Measurements from ENCODE around the gene FEN1.
A peak's percentile ranks its signal among the peaks of the same experiment; 100 is the strongest.

The FEN1 gene, protein sequence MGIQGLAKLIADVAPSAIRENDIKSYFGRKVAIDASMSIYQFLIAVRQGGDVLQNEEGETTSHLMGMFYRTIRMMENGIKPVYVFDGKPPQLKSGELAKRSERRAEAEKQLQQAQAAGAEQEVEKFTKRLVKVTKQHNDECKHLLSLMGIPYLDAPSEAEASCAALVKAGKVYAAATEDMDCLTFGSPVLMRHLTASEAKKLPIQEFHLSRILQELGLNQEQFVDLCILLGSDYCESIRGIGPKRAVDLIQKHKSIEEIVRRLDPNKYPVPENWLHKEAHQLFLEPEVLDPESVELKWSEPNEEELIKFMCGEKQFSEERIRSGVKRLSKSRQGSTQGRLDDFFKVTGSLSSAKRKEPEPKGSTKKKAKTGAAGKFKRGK

DNA sequence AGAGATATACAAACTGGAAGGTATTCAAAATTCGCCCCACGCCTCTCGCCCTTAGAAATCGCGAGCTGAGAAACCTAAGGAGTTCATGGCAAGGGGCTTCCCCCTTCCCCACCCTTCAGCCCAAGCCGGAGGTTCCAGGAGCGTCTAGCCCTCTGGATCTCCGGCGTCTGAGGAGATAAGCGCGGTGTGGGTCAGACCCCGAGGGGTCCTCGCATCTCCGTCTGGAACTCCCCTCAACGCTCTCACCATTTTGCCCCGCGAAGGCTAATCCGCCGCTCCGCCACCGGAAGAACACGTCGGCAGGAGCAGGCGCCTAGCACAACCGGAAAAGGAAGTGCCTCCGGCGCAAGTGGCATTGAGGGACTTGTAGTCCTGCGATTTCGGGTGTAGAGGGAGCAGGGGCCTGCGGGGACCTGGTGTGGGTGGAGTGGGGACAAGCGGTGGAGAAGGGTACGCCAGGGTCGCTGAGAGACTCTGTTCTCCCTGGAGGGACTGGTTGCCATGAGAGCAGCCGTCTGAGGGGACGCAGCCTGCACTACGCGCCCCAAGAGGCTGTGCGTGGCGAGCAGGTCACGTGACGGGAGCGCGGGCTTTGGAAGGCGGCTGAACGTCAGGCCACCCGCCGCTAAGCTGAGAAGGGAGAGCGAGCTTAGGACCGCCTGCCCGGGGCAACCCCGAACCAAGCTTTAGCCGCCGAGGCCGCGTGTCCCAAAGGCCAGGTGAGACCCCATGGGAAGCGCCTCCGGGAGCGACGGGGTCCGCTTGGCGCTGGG lies at the start of gene FEN1, which contains the start of gene TMEM258:
TSS of gene FEN1 (plus strand) at position 602 of the 773 bp plus-strand sequence. CDS start 2,451 bp downstream, outside the sequence.
TSS of gene TMEM258 (minus strand) at position 290 of the 773 bp plus-strand sequence. CDS start at position 249, 41 bp downstream.
- Mint-ChIP-seq H3K27ac (peak within 1 kb of the TSS; percentile 97), H3K9me3 (no peaks in the 10 kb centered on the region), H3K4me3 (peak within 1 kb of the TSS; percentile 77), H3K4me1 (peaks cover 65% of the 10 kb centered on the region), H3K36me3 (peaks cover 52% of the 10 kb centered on the region), H3K27me3 (no peaks in the 10 kb centered on the region)
- CTCF ChIA-PET: interaction anchor here (0.7 to 2.7 kb wide), 7 partner anchors 9 to 316 kb away, joined by 3 to 10 read pairs (median 4); no protein-coding TSS in a partner anchor
- DNase-seq: peak; percentile 93

GRCh38 chr11:61743486-61744095 lies 49.1 kb upstream of the FEN1 start:
- CTCF ChIA-PET: interaction anchor here (1.8 kb wide), 1 partner anchor 10 kb away, joined by 6 read pairs; no protein-coding TSS in a partner anchor
- H3K36me3 Mint-ChIP-seq: no peaks in the 10 kb centered on the region

DNA sequence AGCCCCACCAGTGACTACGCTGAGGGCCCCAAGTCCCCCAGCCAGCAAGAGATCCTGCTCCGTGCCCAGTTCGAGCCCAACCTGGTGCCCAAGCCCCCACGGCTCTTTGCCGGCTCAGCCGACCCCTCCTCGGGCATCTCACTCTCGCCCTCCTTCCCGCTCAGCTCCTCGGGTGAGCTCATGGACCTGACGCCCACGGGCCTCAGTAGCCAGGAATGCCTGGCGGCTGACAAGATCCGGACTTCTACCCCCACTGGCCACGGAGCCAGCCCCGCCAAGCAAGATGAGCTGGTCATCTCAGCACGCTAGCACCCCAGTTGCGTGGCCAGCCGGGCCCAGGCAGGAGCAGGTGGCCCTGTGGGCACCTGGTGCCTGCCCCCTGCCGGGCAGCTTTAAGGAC lies 48.5 kb upstream of the FEN1 start:
- H3K36me3 Mint-ChIP-seq: no peaks in the 10 kb centered on the region
- H3K27me3 Mint-ChIP-seq: peaks cover 14% of the 10 kb centered on the region
- H3K9me3 Mint-ChIP-seq: no peaks in the 10 kb centered on the region
- H3K27ac Mint-ChIP-seq: no peak overlapping the region
- H3K4me1 Mint-ChIP-seq: no peaks in the 10 kb centered on the region
- H3K4me3 Mint-ChIP-seq: no peak overlapping the region
- no peak for DNase-seq
- CTCF ChIA-PET: interaction anchor here (1.8 kb wide), 1 partner anchor 11 kb away, joined by 6 read pairs; no protein-coding TSS in a partner anchor

More at GRCh38 chr11:61743486-61744095, 49.1 kb upstream of the FEN1 start:
- DNase-seq: no peak
- no peaks in the 10 kb centered on the region for H3K4me1 Mint-ChIP-seq
- no peak overlapping the region for H3K27ac Mint-ChIP-seq
- H3K27me3 Mint-ChIP-seq: peaks cover 8% of the 10 kb centered on the region
- no peak overlapping the region for H3K4me3 Mint-ChIP-seq
- no peaks in the 10 kb centered on the region for H3K9me3 Mint-ChIP-seq

GRCh38 chr11:61744609-61745156 lies 48.0 kb upstream of the FEN1 start:
- Mint-ChIP-seq H3K4me1 (no peaks in the 10 kb centered on the region), H3K27me3 (peaks cover 19% of the 10 kb centered on the region), H3K27ac (no peak overlapping the region), H3K4me3 (no peak overlapping the region), H3K9me3 (no peaks in the 10 kb centered on the region), H3K36me3 (no peaks in the 10 kb centered on the region)
- CTCF ChIA-PET: interaction anchor here (1.8 kb wide), 1 partner anchor 11 kb away, joined by 6 read pairs; no protein-coding TSS in a partner anchor
- DNase-seq: no peak

DNA sequence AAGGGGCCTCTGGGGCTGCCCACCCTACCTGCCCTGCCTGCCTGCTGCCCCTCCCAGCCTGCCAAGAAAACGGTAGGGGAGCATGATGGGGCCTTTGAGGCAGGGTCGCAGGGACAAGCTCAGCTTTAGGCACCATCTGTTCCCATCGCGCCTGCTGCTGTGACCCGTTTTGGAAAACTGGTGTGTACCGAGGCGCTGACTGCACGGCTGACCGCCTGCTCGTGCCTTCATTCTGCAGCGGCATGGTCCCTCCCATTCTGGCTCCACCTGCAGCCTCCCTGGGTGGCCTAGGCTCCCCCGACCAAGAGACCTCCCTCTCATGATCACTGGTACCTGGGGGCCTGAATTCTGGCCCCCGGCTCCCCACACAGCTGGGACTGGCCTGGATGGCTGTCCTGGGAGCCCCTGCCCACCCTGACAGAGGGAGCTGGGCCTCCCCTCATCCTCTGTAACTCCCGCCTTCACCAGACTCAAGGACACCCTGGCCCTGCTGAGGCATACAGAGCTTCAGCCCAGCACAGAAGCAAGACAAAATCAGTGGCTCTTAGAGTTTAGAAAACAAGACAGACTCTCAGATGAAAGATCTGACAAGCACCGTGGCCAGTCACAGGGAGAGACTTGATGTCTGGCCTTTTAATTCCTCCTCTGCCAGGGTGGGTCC lies 46.8 kb upstream of the FEN1 start:
- Mint-ChIP-seq H3K9me3 (no peaks in the 10 kb centered on the region), H3K27me3 (peaks cover 29% of the 10 kb centered on the region), H3K36me3 (no peaks in the 10 kb centered on the region), H3K4me3 (no peak overlapping the region), H3K27ac (no peak overlapping the region), H3K4me1 (no peaks in the 10 kb centered on the region)
- CTCF ChIA-PET: no interaction called here
- DNase-seq: no peak

DNA sequence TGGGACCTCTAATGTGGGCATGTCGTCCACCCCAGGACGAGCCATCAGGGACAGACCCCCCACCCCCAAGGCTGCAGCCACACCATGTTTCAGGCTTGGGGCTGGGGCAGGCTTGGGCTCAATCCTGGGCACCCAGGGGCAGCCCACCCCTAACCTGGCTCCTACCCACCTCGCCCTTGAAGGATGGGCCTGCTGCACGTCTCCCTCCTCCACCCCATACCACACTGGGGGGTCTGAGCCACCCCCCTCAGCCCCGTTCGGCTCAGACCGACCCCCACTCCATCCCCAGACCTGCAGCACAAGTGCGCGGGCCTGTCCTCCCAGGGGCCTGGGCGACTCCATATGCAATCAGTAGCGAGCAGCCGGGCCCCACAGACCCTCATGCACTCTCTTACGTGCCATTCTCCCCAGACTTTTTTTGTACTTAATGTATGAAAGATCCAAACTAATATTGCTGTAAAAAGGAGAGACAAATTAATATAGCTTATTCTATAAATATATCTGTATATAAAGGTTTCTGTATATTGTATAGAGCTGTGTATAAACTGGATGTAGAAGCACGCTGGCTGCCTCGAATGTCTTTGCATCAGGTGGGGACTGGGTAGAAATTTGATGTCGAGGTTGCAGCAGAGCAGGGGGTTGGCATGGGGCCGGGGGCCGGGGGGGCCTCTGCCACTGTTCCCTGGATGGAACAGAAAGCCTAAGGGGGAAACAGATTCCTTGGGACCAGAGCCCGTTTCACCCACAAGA lies 46.1 kb upstream of the FEN1 start:
- Mint-ChIP-seq H3K27me3 (peaks cover 36% of the 10 kb centered on the region), H3K27ac (no peak overlapping the region), H3K4me1 (no peaks in the 10 kb centered on the region), H3K36me3 (no peaks in the 10 kb centered on the region), H3K9me3 (no peaks in the 10 kb centered on the region), H3K4me3 (no peak overlapping the region)
- DNase-seq: no peak
- CTCF ChIA-PET: interaction anchor here (0.7 to 3.5 kb wide), 12 partner anchors 8 to 362 kb away, joined by 3 to 27 read pairs (median 7); no protein-coding TSS in a partner anchor

GRCh38 chr11:61747192-61747966 lies 45.3 kb upstream of the FEN1 start:
- Mint-ChIP-seq H3K9me3 (no peaks in the 10 kb centered on the region), H3K4me1 (peaks cover 2% of the 10 kb centered on the region), H3K27me3 (peaks cover 42% of the 10 kb centered on the region), H3K27ac (no peak overlapping the region), H3K4me3 (no peak overlapping the region), H3K36me3 (no peaks in the 10 kb centered on the region)
- CTCF ChIA-PET: interaction anchor here (0.6 to 3.5 kb wide), 17 partner anchors 9 to 361 kb away, joined by 3 to 27 read pairs (median 5); no protein-coding TSS in a partner anchor
- DNase-seq: peak; percentile 68

DNA sequence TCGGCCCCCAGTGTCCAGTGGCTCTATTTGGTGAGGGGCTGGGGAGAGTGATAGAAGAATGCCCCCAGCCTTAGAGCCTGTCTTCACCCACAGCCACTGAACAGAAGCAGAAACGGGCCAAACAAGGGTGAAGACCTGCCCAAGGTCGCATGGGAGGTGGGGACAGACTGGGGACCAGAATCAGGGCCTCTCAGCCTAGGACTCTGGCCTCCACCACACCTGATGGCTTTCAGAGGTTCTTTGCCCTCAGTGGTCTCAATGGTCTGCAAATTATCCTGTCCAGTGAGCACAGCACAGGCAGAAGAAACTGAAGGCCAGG lies 44.8 kb upstream of the FEN1 start:
- CTCF ChIA-PET: interaction anchor here (0.6 to 3.5 kb wide), 14 partner anchors 8 to 361 kb away, joined by 3 to 27 read pairs (median 7); no protein-coding TSS in a partner anchor
- Mint-ChIP-seq H3K9me3 (no peaks in the 10 kb centered on the region), H3K4me1 (peaks cover 3% of the 10 kb centered on the region), H3K36me3 (no peaks in the 10 kb centered on the region), H3K27me3 (peaks cover 47% of the 10 kb centered on the region), H3K4me3 (no peak overlapping the region), H3K27ac (no peak overlapping the region)
- no peak for DNase-seq

- DNase-seq: no peak
- Mint-ChIP-seq H3K27ac (no peak overlapping the region), H3K4me1 (peaks cover 10% of the 10 kb centered on the region), H3K4me3 (no peak overlapping the region), H3K27me3 (peaks cover 65% of the 10 kb centered on the region), H3K9me3 (no peaks in the 10 kb centered on the region), H3K36me3 (no peaks in the 10 kb centered on the region)
- CTCF ChIA-PET: interaction anchor here (0.7 to 3.5 kb wide), 9 partner anchors 16 to 358 kb away, joined by 3 to 27 read pairs (median 4); no protein-coding TSS in a partner anchor
Observed at GRCh38 chr11:61749591-61750217, 43.0 kb upstream of the FEN1 start.

DNA sequence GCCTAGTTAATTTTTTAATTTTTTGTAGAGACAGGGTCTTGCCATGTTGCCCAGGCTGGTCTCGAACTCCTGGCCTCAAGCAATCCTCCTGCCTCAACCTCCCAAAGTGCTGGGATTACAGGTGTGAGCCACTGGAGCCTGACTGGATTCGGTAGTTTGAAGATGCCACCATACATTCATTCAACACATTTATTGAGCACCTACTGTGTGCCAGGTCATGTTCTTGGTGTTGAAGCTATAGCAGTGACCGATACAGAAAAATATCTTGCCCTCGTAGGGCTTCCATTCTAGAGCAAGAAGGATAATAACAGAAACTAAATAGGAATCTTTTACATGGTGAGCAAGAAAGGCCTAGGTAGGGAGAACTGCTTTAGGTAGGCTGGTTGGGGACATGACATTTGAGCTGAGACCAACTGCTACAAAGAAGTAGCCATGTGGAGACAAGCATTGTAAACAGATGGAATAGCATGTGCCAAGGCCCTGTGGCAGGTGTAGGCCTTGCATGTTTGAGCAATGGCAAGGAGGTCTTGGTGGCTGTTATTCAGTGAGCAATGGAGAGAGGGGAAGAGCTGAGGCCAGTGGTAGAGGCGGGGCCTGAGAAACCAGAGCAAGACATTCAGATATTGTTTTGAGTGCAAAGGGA lies 42.0 kb upstream of the FEN1 start:
- H3K4me3 Mint-ChIP-seq: no peak overlapping the region
- H3K27ac Mint-ChIP-seq: no peak overlapping the region
- peaks cover 65% of the 10 kb centered on the region for H3K27me3 Mint-ChIP-seq
- peaks cover 13% of the 10 kb centered on the region for H3K4me1 Mint-ChIP-seq
- no peaks in the 10 kb centered on the region for H3K36me3 Mint-ChIP-seq
- CTCF ChIA-PET: interaction anchor here (0.9 to 2.2 kb wide), 4 partner anchors 17 to 357 kb away, joined by 4 to 10 read pairs (median 8); no protein-coding TSS in a partner anchor
- H3K9me3 Mint-ChIP-seq: no peaks in the 10 kb centered on the region
- DNase-seq: no peak

DNA sequence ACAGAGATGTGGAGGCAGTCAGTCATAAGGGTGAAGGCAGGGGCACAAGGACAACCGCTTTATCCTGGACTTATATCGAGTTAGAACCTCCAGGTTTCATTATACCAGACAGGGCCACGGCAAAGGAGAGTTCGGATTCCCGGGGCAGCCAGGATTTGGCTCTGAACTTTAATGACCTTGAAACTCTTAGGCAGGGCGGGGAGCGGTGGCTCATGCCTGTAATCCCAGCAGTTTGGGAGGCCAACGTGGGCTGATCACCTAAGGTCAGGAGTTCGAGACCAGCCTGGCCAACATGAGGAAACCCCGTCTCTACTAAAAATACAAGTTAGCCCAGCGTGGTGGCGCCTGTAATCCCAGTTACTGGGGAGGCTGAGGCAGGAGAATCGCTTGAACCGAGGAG lies 41.3 kb upstream of the FEN1 start:
- CTCF ChIA-PET: interaction anchor here (0.9 to 2.2 kb wide), 3 partner anchors 18 to 357 kb away, joined by 4 to 8 read pairs (median 7); no protein-coding TSS in a partner anchor
- no peaks in the 10 kb centered on the region for H3K9me3 Mint-ChIP-seq
- DNase-seq: no peak
- no peaks in the 10 kb centered on the region for H3K36me3 Mint-ChIP-seq
- H3K4me3 Mint-ChIP-seq: no peak overlapping the region
- H3K27me3 Mint-ChIP-seq: peaks cover 65% of the 10 kb centered on the region
- H3K4me1 Mint-ChIP-seq: peaks cover 20% of the 10 kb centered on the region
- no peak overlapping the region for H3K27ac Mint-ChIP-seq

All from activated naive CD4-positive, alpha-beta T cell treated with anti-CD3 and anti-CD28 coated beads, Interleukin-2, amount 10 ng/mL, durations not matched to agents 7 days and 5 days (primary cell).